ENCODE results near the gene RBMS2.

The RBMS2 gene

DNA sequence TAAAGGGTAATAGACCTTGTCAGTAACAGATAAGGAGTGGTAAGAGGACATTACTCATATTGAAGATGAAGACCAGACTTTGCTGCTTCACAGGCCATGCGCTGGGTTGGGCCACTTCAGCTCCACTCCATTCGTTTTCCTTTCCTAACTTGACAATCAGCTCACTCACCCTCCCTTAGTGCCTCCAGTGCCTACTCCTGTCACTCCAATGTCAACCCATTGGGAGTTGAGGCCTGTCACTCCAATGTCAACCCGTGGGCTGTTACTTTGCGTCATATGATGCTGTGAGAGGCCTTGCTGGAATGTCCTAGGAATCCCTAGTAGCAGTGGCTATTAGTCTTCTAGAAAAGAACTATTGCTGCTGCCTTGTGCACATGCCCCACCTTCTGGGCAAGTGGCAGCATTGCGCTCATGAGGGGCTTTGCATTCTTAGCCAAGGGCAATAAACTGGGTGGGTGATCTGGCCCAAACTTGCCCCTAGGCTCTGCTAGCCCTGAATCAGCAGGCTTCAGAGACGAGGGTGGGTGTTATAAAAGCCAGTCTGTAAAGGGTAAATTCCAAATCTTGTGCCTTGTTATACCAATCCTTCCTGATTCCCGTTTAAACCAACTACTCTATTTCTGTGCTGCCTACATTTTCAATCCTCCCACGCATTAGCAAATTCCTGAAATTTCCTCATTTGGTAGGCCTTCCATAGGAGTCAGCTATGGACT lies 72.4 kb downstream of the RBMS2 start:
- H3K14ac ChIP-seq (ENCODE audit: low read length in 2 of 2) = no peak overlapping the region
- H3K9me3 ChIP-seq (ENCODE audit: control insufficient read depth, low read length) = no peaks in the 10 kb centered on the region
- H3K4me2 ChIP-seq (ENCODE audit: low read length, poor library complexity, severe bottlenecking) = no peak overlapping the region
- peaks cover 43 to 76% of the 10 kb centered on the region in 2 experiments for H3K36me3 ChIP-seq (ENCODE audit: control insufficient read depth in 1 of 2, insufficient read depth in 2 of 2, low read depth in 1 of 2, low read length in 2 of 2)
- H2BK5ac ChIP-seq (ENCODE audit: low read depth, low read length, poor library complexity, severe bottlenecking) = no peak overlapping the region
- H4K8ac ChIP-seq (ENCODE audit: low read length) = peak overlapping the region; percentile 7
- no peak overlapping the region for H4K91ac ChIP-seq (ENCODE audit: low read length)
- H3K27me3 ChIP-seq (ENCODE audit: control insufficient read depth in 1 of 2, insufficient read depth in 1 of 2, low read length in 2 of 2) = no peaks in the 10 kb centered on the region
- no peak overlapping the region for H2AK5ac ChIP-seq (ENCODE audit: low read length, severe bottlenecking)
- H3K4me3 ChIP-seq (ENCODE audit: insufficient read depth in 1 of 2, low read depth in 1 of 2, low read length in 2 of 2) = no peak overlapping the region
- 41% methylated on average over 8 of the region's 8 CpGs for WGBS
- H2AFZ ChIP-seq (ENCODE audit: low read depth, low read length) = no peak overlapping the region
- peak overlapping the region; percentile 39 for H3K27ac ChIP-seq (ENCODE audit: low read length, poor library complexity, severe bottlenecking)
- peak overlapping the region; percentile 72 for H3K9ac ChIP-seq (ENCODE audit: low read length)
- H3K79me1 ChIP-seq (replicated peaks; ENCODE audit: low read length, poor library complexity, severe bottlenecking) = peaks cover 24% of the 10 kb centered on the region
- H2BK15ac ChIP-seq (ENCODE audit: low read depth, poor library complexity, severe bottlenecking) = no peak overlapping the region
- peak; percentile 85 for DNase-seq
- no peak overlapping the region for H2BK120ac ChIP-seq (ENCODE audit: low read depth, low read length)
- no peak overlapping the region for H3K23ac ChIP-seq (ENCODE audit: low read length in 2 of 2)
- peaks cover 6% of the 10 kb centered on the region for H3K4me1 ChIP-seq (ENCODE audit: control insufficient read depth, insufficient read depth, low read depth, low read length)
- H3K4ac ChIP-seq (ENCODE audit: low read depth in 1 of 2, low read length in 2 of 2) = no peak overlapping the region
- H3K18ac ChIP-seq (ENCODE audit: low read depth in 1 of 2, low read length in 2 of 2) = no peak overlapping the region
- no peak overlapping the region for H2BK12ac ChIP-seq (ENCODE audit: low read length in 2 of 2)

DNA sequence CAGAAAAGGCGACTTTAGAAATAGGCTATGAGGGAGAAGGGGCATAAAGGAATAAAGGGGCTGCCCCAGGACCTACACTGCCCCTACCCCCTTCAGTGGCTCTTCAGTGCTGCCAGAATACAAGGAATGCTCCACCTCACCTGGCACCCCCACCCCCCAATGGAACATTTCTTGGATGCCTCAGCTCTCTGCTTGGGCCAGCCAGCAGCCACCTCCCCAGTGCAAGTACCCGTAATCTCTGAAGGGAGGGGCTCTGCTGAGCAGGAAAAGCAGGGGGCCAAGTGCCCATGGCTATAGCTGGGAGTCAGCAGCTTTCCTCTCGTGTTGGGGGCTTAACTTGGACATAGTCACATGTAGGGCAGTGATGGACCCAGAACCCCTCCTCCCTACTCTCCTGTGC lies 75.2 kb downstream of the RBMS2 start:
- H2BK12ac ChIP-seq (ENCODE audit: low read length in 2 of 2) = no peak overlapping the region
- H3K4me2 ChIP-seq (ENCODE audit: low read length, poor library complexity, severe bottlenecking) = no peak overlapping the region
- no peak overlapping the region for H3K23ac ChIP-seq (ENCODE audit: low read length in 2 of 2)
- DNase-seq = no peak
- H3K14ac ChIP-seq (ENCODE audit: low read length in 2 of 2) = no peak overlapping the region
- peak overlapping the region; percentile 6 for H3K27ac ChIP-seq (ENCODE audit: low read length, poor library complexity, severe bottlenecking)
- no peak overlapping the region for H2BK120ac ChIP-seq (ENCODE audit: low read depth, low read length)
- H3K9ac ChIP-seq (ENCODE audit: low read length) = no peak overlapping the region
- H2AFZ ChIP-seq (ENCODE audit: low read depth, low read length) = no peak overlapping the region
- H3K18ac ChIP-seq (ENCODE audit: low read depth in 1 of 2, low read length in 2 of 2) = no peak overlapping the region
- H3K27me3 ChIP-seq (ENCODE audit: control insufficient read depth in 1 of 2, insufficient read depth in 1 of 2, low read length in 2 of 2) = no peaks in the 10 kb centered on the region
- H4K8ac ChIP-seq (ENCODE audit: low read length) = peak overlapping the region; percentile 12
- peaks cover 57 to 82% of the 10 kb centered on the region in 2 experiments for H3K36me3 ChIP-seq (ENCODE audit: control insufficient read depth in 1 of 2, insufficient read depth in 2 of 2, low read depth in 1 of 2, low read length in 2 of 2)
- peaks cover 30% of the 10 kb centered on the region for H3K79me1 ChIP-seq (replicated peaks; ENCODE audit: low read length, poor library complexity, severe bottlenecking)
- H3K9me3 ChIP-seq (ENCODE audit: control insufficient read depth, low read length) = no peaks in the 10 kb centered on the region
- peaks cover 8% of the 10 kb centered on the region for H3K4me1 ChIP-seq (ENCODE audit: control insufficient read depth, insufficient read depth, low read depth, low read length)
- H2BK5ac ChIP-seq (ENCODE audit: low read depth, low read length, poor library complexity, severe bottlenecking) = no peak overlapping the region
- H3K4ac ChIP-seq (ENCODE audit: low read depth in 1 of 2, low read length in 2 of 2) = no peak overlapping the region
- H2AK5ac ChIP-seq (ENCODE audit: low read length, severe bottlenecking) = no peak overlapping the region
- no peak overlapping the region for H2BK15ac ChIP-seq (ENCODE audit: low read depth, poor library complexity, severe bottlenecking)
- no peak overlapping the region for H4K91ac ChIP-seq (ENCODE audit: low read length)
- WGBS = 89% methylated on average over 1 of the region's 3 CpGs
- H3K4me3 ChIP-seq (ENCODE audit: insufficient read depth in 1 of 2, low read depth in 1 of 2, low read length in 2 of 2) = no peak overlapping the region

GRCh38 chr12:56599041-56599440 lies 77.4 kb downstream of the RBMS2 start:
- Histone ChIP-seq H3K27me3 (ENCODE audit: control insufficient read depth in 1 of 2, insufficient read depth in 1 of 2, low read length in 2 of 2) (no peaks in the 10 kb centered on the region), H4K8ac (ENCODE audit: low read length) (no peak overlapping the region), H3K36me3 (ENCODE audit: control insufficient read depth in 1 of 2, insufficient read depth in 2 of 2, low read depth in 1 of 2, low read length in 2 of 2) (peaks cover 71 to 97% of the 10 kb centered on the region in 2 experiments), H2AFZ (ENCODE audit: low read depth, low read length) (no peak overlapping the region), H3K4ac (ENCODE audit: low read depth in 1 of 2, low read length in 2 of 2) (no peak overlapping the region), H3K9me3 (ENCODE audit: control insufficient read depth, low read length) (no peaks in the 10 kb centered on the region), H3K79me1 (replicated peaks; ENCODE audit: low read length, poor library complexity, severe bottlenecking) (peaks cover 31% of the 10 kb centered on the region), H3K9ac (ENCODE audit: low read length) (no peak overlapping the region), H3K14ac (ENCODE audit: low read length in 2 of 2) (no peak overlapping the region), H2BK15ac (ENCODE audit: low read depth, poor library complexity, severe bottlenecking) (no peak overlapping the region), H3K4me3 (ENCODE audit: insufficient read depth in 1 of 2, low read depth in 1 of 2, low read length in 2 of 2) (no peak overlapping the region), H3K23ac (ENCODE audit: low read length in 2 of 2) (no peak overlapping the region), H3K4me2 (ENCODE audit: low read length, poor library complexity, severe bottlenecking) (no peak overlapping the region), H2BK12ac (ENCODE audit: low read length in 2 of 2) (no peak overlapping the region), H3K4me1 (ENCODE audit: control insufficient read depth, insufficient read depth, low read depth, low read length) (peaks cover 5% of the 10 kb centered on the region), H2AK5ac (ENCODE audit: low read length, severe bottlenecking) (no peak overlapping the region), H2BK5ac (ENCODE audit: low read depth, low read length, poor library complexity, severe bottlenecking) (no peak overlapping the region), H4K91ac (ENCODE audit: low read length) (no peak overlapping the region), H3K18ac (ENCODE audit: low read depth in 1 of 2, low read length in 2 of 2) (no peak overlapping the region), H3K27ac (ENCODE audit: low read length, poor library complexity, severe bottlenecking) (no peak overlapping the region), H2BK120ac (ENCODE audit: low read depth, low read length) (no peak overlapping the region)
- no peak for DNase-seq
- 96% methylated on average over 13 of the region's 15 CpGs for WGBS

- WGBS = 98% methylated on average over 10 of the region's 10 CpGs
- H3K36me3 ChIP-seq (ENCODE audit: control insufficient read depth in 1 of 2, insufficient read depth in 2 of 2, low read depth in 1 of 2, low read length in 2 of 2) = peaks cover 77 to 99% of the 10 kb centered on the region in 2 experiments
- H3K4me3 ChIP-seq (ENCODE audit: insufficient read depth in 1 of 2, low read depth in 1 of 2, low read length in 2 of 2) = no peak overlapping the region
- H4K8ac ChIP-seq (ENCODE audit: low read length) = no peak overlapping the region
- no peak overlapping the region for H2AFZ ChIP-seq (ENCODE audit: low read depth, low read length)
- no peak overlapping the region for H3K9ac ChIP-seq (ENCODE audit: low read length)
- no peak overlapping the region for H3K14ac ChIP-seq (ENCODE audit: low read length in 2 of 2)
- no peak overlapping the region for H3K23ac ChIP-seq (ENCODE audit: low read length in 2 of 2)
- H3K27me3 ChIP-seq (ENCODE audit: control insufficient read depth in 1 of 2, insufficient read depth in 1 of 2, low read length in 2 of 2) = no peaks in the 10 kb centered on the region
- H2BK12ac ChIP-seq (ENCODE audit: low read length in 2 of 2) = no peak overlapping the region
- DNase-seq = no peak
- H3K79me1 ChIP-seq (replicated peaks; ENCODE audit: low read length, poor library complexity, severe bottlenecking) = peaks cover 35% of the 10 kb centered on the region
- no peak overlapping the region for H3K4ac ChIP-seq (ENCODE audit: low read depth in 1 of 2, low read length in 2 of 2)
- H3K4me2 ChIP-seq (ENCODE audit: low read length, poor library complexity, severe bottlenecking) = no peak overlapping the region
- no peak overlapping the region for H2BK15ac ChIP-seq (ENCODE audit: low read depth, poor library complexity, severe bottlenecking)
- no peak overlapping the region for H4K91ac ChIP-seq (ENCODE audit: low read length)
- no peaks in the 10 kb centered on the region for H3K9me3 ChIP-seq (ENCODE audit: control insufficient read depth, low read length)
- H3K18ac ChIP-seq (ENCODE audit: low read depth in 1 of 2, low read length in 2 of 2) = no peak overlapping the region
- peaks cover 5% of the 10 kb centered on the region for H3K4me1 ChIP-seq (ENCODE audit: control insufficient read depth, insufficient read depth, low read depth, low read length)
- H2BK120ac ChIP-seq (ENCODE audit: low read depth, low read length) = no peak overlapping the region
- H2BK5ac ChIP-seq (ENCODE audit: low read depth, low read length, poor library complexity, severe bottlenecking) = no peak overlapping the region
- H3K27ac ChIP-seq (ENCODE audit: low read length, poor library complexity, severe bottlenecking) = no peak overlapping the region
- no peak overlapping the region for H2AK5ac ChIP-seq (ENCODE audit: low read length, severe bottlenecking)
These were observed 78.2 kb downstream of the RBMS2 start for GRCh38 chr12:56599797-56600196.

Data from mesenchymal stem cell (in vitro differentiated cells and primary cell).